Kidney tubule cell (primary cell): ENCODE measurements around the gene CYP24A1.

Experiments used
- DNase-seq: peaks from one replicate; pipeline ENCODE4 v3.0.0-alpha.2; 2018; ENCODE audit warnings: low spot score

The CYP24A1 gene

GRCh38 chr20:54201268-54201846, 27.6 kb upstream of the CYP24A1 start:
- DNase-seq, result no peak

GRCh38 chr20:54200487-54201267, 26.9 kb upstream of the CYP24A1 start:
- no peak for DNase-seq

GRCh38 chr20:54199721-54200176, 26.0 kb upstream of the CYP24A1 start:
- DNase-seq, result peak; percentile 74

- DNase-seq, result no peak
These were observed 25.5 kb upstream of the CYP24A1 start for GRCh38 chr20:54199283-54199682.

- peak; percentile 75 for DNase-seq
These were observed 24.1 kb upstream of the CYP24A1 start for GRCh38 chr20:54197621-54198604.

GRCh38 chr20:54195483-54196472, 22.0 kb upstream of the CYP24A1 start:
- DNase-seq, result peak; percentile 37

GRCh38 chr20:54194724-54195438, 21.1 kb upstream of the CYP24A1 start:
- peak; percentile 92 for DNase-seq

GRCh38 chr20:54193817-54194216, 20.0 kb upstream of the CYP24A1 start:
- DNase-seq, result no peak

GRCh38 chr20:54190217-54190616, 16.4 kb upstream of the CYP24A1 start:
- DNase-seq, result no peak

GRCh38 chr20:54189630-54190029, 15.8 kb upstream of the CYP24A1 start:
- no peak for DNase-seq

- no peak for DNase-seq
These were observed 14.5 kb upstream of the CYP24A1 start for GRCh38 chr20:54188132-54188849.

- no peak for DNase-seq
These were observed 11.3 kb upstream of the CYP24A1 start for GRCh38 chr20:54184904-54185626.

- DNase-seq, result no peak
These were observed 10.3 kb upstream of the CYP24A1 start for GRCh38 chr20:54184071-54184470.

- DNase-seq, result no peak
These were observed 7.1 kb upstream of the CYP24A1 start for GRCh38 chr20:54180931-54181330.

GRCh38 chr20:54179946-54180345, 6.2 kb upstream of the CYP24A1 start:
- DNase-seq, result peak; percentile 22

GRCh38 chr20:54178256-54178655, 4.5 kb upstream of the CYP24A1 start:
- DNase-seq, result no peak

GRCh38 chr20:54177378-54177777, 3.6 kb upstream of the CYP24A1 start:
- DNase-seq, result no peak

- DNase-seq, result peak; percentile 69
These were observed 2.8 kb upstream of the CYP24A1 start for GRCh38 chr20:54176610-54177009.
